ENCODE measurements around the gene WHRN. TPM values are rescaled to one million over a fixed set of nuclear protein-coding genes. Genes with fewer than 3 reads are reported as not detected.

Gene WHRN
- total RNA-seq, 2 donors from 2014 or later = 2.6 to 8.2 TPM

DNA sequence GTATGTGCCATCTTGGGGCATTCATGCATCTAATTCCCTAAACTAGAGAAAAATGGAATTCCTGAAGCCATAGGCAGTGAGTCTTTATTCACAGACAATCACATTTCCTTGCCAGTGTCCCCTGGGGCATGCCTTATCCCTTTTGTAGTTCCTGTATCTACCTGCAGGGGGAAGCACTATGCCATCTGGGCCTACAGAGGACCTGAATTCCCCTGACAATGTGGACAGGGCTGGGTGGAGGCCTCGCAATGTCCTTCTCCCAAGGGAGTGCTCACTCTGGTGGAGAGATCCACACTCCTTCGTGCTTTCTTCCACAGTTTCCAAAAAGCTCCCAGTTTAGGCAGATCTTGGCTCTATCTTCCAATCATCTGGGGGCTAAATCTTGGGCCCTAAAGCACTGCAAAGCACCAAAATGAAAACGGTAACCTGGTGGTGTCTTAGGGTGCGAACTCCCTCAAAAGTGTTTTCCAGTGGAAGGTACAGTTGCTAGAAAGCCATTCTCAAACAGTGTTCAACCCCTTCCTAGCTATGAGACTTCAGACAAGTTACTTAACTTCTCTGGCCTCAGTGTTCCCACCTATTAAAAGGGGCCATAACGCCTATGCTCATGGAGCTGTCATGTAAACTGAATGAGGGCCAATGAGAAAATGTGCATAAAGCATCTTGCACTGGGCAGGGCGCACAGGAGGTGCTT is 17.5 kb downstream of the WHRN start:
- Histone ChIP-seq H3K4me1 (peaks cover 0 to 1% of the 10 kb centered on the region in 2 donors), H3K27me3 (no peaks in the 10 kb centered on the region), H3K4me3 (no peak overlapping the region), H3K36me3 (no peaks in the 10 kb centered on the region), H3K9me3 (no peaks in the 10 kb centered on the region), H3K27ac (no peak overlapping the region)
- TF ChIP-seq CTCF (IDR thresholded peaks at IDR 0.05) = peak; percentile 77 to 86
- DNase-seq (ENCODE audit: low spot score) = no peak

- H3K36me3 ChIP-seq = no peaks in the 10 kb centered on the region
- no peaks in the 10 kb centered on the region for H3K9me3 ChIP-seq
- peaks cover 0 to 8% of the 10 kb centered on the region in 2 donors for H3K4me1 ChIP-seq
- no peaks in the 10 kb centered on the region for H3K27me3 ChIP-seq
- no peak overlapping the region for H3K27ac ChIP-seq
- no peak for TF ChIP-seq CTCF (IDR thresholded peaks at IDR 0.05)
- DNase-seq (ENCODE audit: low spot score) = no peak
- H3K4me3 ChIP-seq = no peak overlapping the region
Measured at GRCh38 chr9:114486205-114486963, 18.9 kb downstream of the WHRN start.

- no peaks in the 10 kb centered on the region for H3K9me3 ChIP-seq
- H3K36me3 ChIP-seq = no peaks in the 10 kb centered on the region
- DNase-seq (ENCODE audit: low spot score) = no peak
- no peak overlapping the region for H3K4me3 ChIP-seq
- H3K4me1 ChIP-seq = peaks cover 0 to 8% of the 10 kb centered on the region in 2 donors
- no peaks in the 10 kb centered on the region for H3K27me3 ChIP-seq
- H3K27ac ChIP-seq = no peak overlapping the region
- no peak for TF ChIP-seq CTCF (IDR thresholded peaks at IDR 0.05)
Measured at GRCh38 chr9:114484854-114485443, 20.3 kb downstream of the WHRN start.

DNA sequence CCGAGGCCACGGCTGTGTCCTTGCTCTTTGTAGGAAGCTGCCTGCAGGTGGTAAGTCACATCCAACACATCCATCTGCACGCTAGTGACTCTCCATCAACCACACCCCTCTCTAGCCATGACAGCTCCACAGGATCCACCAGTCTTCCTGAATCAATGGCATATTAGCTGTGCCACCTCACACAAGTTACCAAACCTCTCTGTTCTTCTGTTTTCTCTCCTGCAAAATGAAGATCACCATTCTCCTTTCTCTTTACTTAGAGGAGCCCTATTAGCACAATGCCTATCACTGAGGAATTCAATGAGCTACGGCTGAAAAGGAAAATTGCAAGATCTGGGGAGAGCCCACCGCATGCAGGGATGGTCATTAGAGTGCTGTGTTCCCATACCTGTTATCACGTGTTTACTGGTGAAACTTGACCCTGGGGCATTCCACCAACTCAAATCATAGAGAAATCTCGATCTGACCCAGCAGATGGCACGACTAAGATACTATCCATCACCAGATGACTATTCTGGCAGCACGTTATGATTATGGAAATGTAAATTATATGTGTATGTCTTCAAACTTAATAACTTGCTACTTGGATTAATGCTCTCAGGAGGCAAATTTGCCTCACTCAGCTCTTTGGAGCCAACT is 20.9 kb downstream of the WHRN start:
- TF ChIP-seq CTCF (IDR thresholded peaks at IDR 0.05) = no peak
- no peaks in the 10 kb centered on the region for H3K36me3 ChIP-seq

GRCh38 chr9:114483499-114483898 is 21.8 kb downstream of the WHRN start:
- no peak for DNase-seq (ENCODE audit: low spot score)
- TF ChIP-seq CTCF (IDR thresholded peaks at IDR 0.05) = no peak
- no peak overlapping the region for H3K27ac ChIP-seq
- no peak overlapping the region for H3K4me3 ChIP-seq
- H3K36me3 ChIP-seq = no peaks in the 10 kb centered on the region
- no peaks in the 10 kb centered on the region for H3K9me3 ChIP-seq
- H3K4me1 ChIP-seq = peaks cover 0 to 8% of the 10 kb centered on the region in 2 donors
- no peaks in the 10 kb centered on the region for H3K27me3 ChIP-seq

More for the DNA sequence above, 20.9 kb downstream of the WHRN start:
- no peak overlapping the region for H3K27ac ChIP-seq
- no peaks in the 10 kb centered on the region for H3K27me3 ChIP-seq
- H3K4me3 ChIP-seq = no peak overlapping the region
- DNase-seq (ENCODE audit: low spot score) = no peak
- H3K9me3 ChIP-seq = no peaks in the 10 kb centered on the region
- peaks cover 0 to 8% of the 10 kb centered on the region in 2 donors for H3K4me1 ChIP-seq

All from right atrium auricular region (tissue), 2 donors.